K562 (cell line): ENCODE results near the gene FLCN. TPM values are rescaled to one million over a fixed set of nuclear protein-coding genes. Genes with fewer than 3 reads are reported as not detected.

Experiments
- ATAC-seq: fragments of 200-7000 bp; cut with Tn5 transposase; 3 replicates; pipeline ENCODE4 v1.9.1; 2020; ENCODE audit warnings: moderate library complexity
- BruUV-seq: library from RNA; stranded (reverse); fragments of 400-500 nt; replicated peaks from 2 replicates; lab custom pipeline; 2021; lab: Mats Ljungman, UMichigan
- CTCF ChIA-PET: fragments of 300-600 bp; formaldehyde crosslinking; extraction: SDS; loops from one replicate; lab custom pipeline; 2021; ENCODE audit warnings: low intra/inter-chr PET ratio; lab: Yijun Ruan, JAX
- POLR2A ChIA-PET: fragments of 300-600, 350-650 bp; sonication (Branson Sonifier 250); formaldehyde crosslinking; extraction: SDS; loops from one replicate; lab custom pipeline; 2021; ENCODE audit warnings: antibody characterized with exemption, inconsistent platforms; lab: Yijun Ruan, JAX
- DNase-seq, 4 experiments: peaks; one replicate each; pipeline versions ENCODE4 v3.0.0 to v3.0.0-alpha.2; 2011 to 2018; ENCODE audit warnings: low spot score in 3 of 4, mixed read lengths in 3 of 4; ENCODE audit errors: extremely low read depth in 1 of 4
- FAIRE-seq: peaks from 2 replicates; lab custom pipeline; 2011; peaks lifted over from hg19 to GRCh38; lab: Jason Lieb, UNC
- H2AFZ ChIP-seq: 2 replicates; pipeline ENCODE4 v1.6.0; 2011; ENCODE audit warnings: low read depth, low read length, control low read depth, inconsistent platforms
- H3K27ac ChIP-seq: fragments of 200-600 bp; 3 replicates; pipeline ENCODE4 v1.8.0; 2011; ENCODE audit warnings: low read depth, mild to moderate bottlenecking, control low read depth, inconsistent platforms, low read length, moderate library complexity, mixed read lengths; ENCODE audit errors: extremely low read depth
- H3K27me3 ChIP-seq, 2 experiments: fragments of 300-600 bp in 1 of 2; 2 replicates in 1 of 2; 3 replicates in 1 of 2; pipeline versions ENCODE4 v1.6.0 to v1.8.0; 2011; ENCODE audit warnings: inconsistent platforms in 2 of 2, low read length in 2 of 2, mild to moderate bottlenecking in 1 of 2, mixed read lengths in 1 of 2, moderate library complexity in 1 of 2; ENCODE audit not compliant: control insufficient read depth in 2 of 2, insufficient read depth in 2 of 2
- H3K36me3 ChIP-seq: fragments of 300-600 bp; 3 replicates; pipeline ENCODE4 v1.8.0; 2011; ENCODE audit warnings: mild to moderate bottlenecking, low read length, inconsistent platforms; ENCODE audit not compliant: control insufficient read depth, insufficient read depth
- H3K4me1 ChIP-seq, 2 experiments: fragments of 200-600 bp in 1 of 2; replicated peaks in 1 of 2; 2 replicates in 1 of 2; 3 replicates in 1 of 2; pipeline versions ENCODE4 v1.5.1 to v1.8.0; 2011; ENCODE audit warnings: inconsistent platforms in 2 of 2, low read length in 2 of 2, mild to moderate bottlenecking in 1 of 2, mixed read lengths in 1 of 2, moderate library complexity in 1 of 2; ENCODE audit not compliant: control insufficient read depth in 2 of 2, insufficient read depth in 2 of 2
- H3K4me2 ChIP-seq: 2 replicates; pipeline ENCODE4 v1.6.1; 2011; ENCODE audit warnings: low read length, control low read depth, inconsistent platforms, mixed read lengths; ENCODE audit not compliant: insufficient read depth
- H3K4me3 ChIP-seq: fragments of 200-600 bp; sonication (generic), shearing (Covaris generic); 2 replicates; pipeline ENCODE4 v1.5.1; 2016; ENCODE audit warnings: control low read depth, inconsistent platforms
- H3K79me2 ChIP-seq: fragments of 200-600 bp; 3 replicates; pipeline ENCODE4 v1.8.0; 2011; ENCODE audit warnings: low read length, inconsistent platforms; ENCODE audit not compliant: control insufficient read depth, insufficient read depth
- H3K9ac ChIP-seq, 2 experiments: 2 replicates each; pipeline versions ENCODE4 v1.6.0 to v1.6.1; 2011; ENCODE audit warnings: low read depth in 2 of 2, low read length in 2 of 2, control low read depth in 1 of 2, inconsistent platforms in 1 of 2, mild to moderate bottlenecking in 1 of 2, mixed read lengths in 1 of 2; ENCODE audit not compliant: insufficient read depth in 1 of 2
- H3K9me1 ChIP-seq: one replicate; pipeline ENCODE4 v1.6.0; 2011; ENCODE audit warnings: inconsistent platforms, mild to moderate bottlenecking, low read length, moderate library complexity; ENCODE audit not compliant: control insufficient read depth, insufficient read depth
- H3K9me3 ChIP-seq: replicated peaks from 2 replicates; pipeline ENCODE4 v1.5.1; 2011; ENCODE audit warnings: low read depth, low read length, inconsistent platforms; ENCODE audit not compliant: control insufficient read depth, insufficient read depth
- H4K20me1 ChIP-seq: replicated peaks from 2 replicates; pipeline ENCODE4 v1.6.1; 2011; ENCODE audit warnings: low read length, inconsistent platforms, mixed read lengths; ENCODE audit not compliant: control insufficient read depth, insufficient read depth
- FOXK1 ChIP-seq: sonication (generic); formaldehyde crosslinking; IDR thresholded peaks from 2 replicates; pipeline ENCODE4 v1.8.0; 2022; ENCODE audit warnings: missing genetic modification reagents, mild to moderate bottlenecking, borderline replicate concordance
- FOXP4 ChIP-seq: sonication (generic); formaldehyde crosslinking; IDR thresholded peaks from 2 replicates; pipeline ENCODE4 v1.8.0; 2022; ENCODE audit warnings: mild to moderate bottlenecking, missing genetic modification reagents, borderline replicate concordance
- KHSRP ChIP-seq: fragments of 450-650 bp; IDR thresholded peaks from 2 replicates; pipeline ENCODE4 v1.6.1; 2017
- MED1 ChIP-seq: sonication (generic); formaldehyde crosslinking; IDR thresholded peaks from 2 replicates; pipeline ENCODE4 v1.8.1; 2023; ENCODE audit warnings: missing genetic modification reagents, borderline replicate concordance
- SUPT5H ChIP-seq: fragments of 450-650 bp; IDR thresholded peaks from 2 replicates; pipeline ENCODE4 v1.6.1; 2016
- ZBTB17 ChIP-seq: fragments of 450-650 bp; formaldehyde crosslinking; IDR thresholded peaks from 2 replicates; pipeline ENCODE4 v1.4.0; 2020; ENCODE audit warnings: mild to moderate bottlenecking
- ZFP36 ChIP-seq: fragments of 150-350 bp; IDR thresholded peaks from 2 replicates; pipeline ENCODE4 v1.6.1; 2018; ENCODE audit warnings: low read length, low read depth; ENCODE audit not compliant: partially characterized antibody
- WGBS: fragments of 100-300 bp; shearing (Covaris generic); methylation state at CpG from one replicate; pipeline ENCODE4 v1.1.6; 2016; ENCODE audit warnings: low coverage, mixed read lengths; ENCODE audit not compliant: insufficient coverage; ENCODE audit errors: missing lambda C conversion rate; 5-methylcytosine and 5-hydroxymethylcytosine counted together
- in situ Hi-C: fragments of 300-500 bp; cut with MboI; formaldehyde crosslinking; loops from 4 replicates; pipeline ENCODE4 v1.15.0; 2018; ENCODE audit warnings: inconsistent platforms, mixed read lengths
- intact Hi-C: fragments of 100-400 bp; cut with micrococcal nuclease; formaldehyde crosslinking; loops from 2 replicates; pipeline ENCODE4 v1.14.2; 2022
- polyA plus RNA-seq, 8 experiments: library from polyadenylated mRNA; depleted of rRNA in 4 of 8; stranded (reverse) in 5 of 8; unstranded in 3 of 8; fragments of >200 nt; fragmentation: Nextera tagmentation in 2 of 8; fragmentation: Illumina TruSeq in 1 of 8; extraction: Ambion mirVana in 2 of 8; extraction: Trizol in 1 of 8; gene quantifications; 2 replicates each; pipeline versions ENCODE4 v1.2.1 to v1.2.3, GENCODE V29; 2011 to 2014; ENCODE audit warnings: inconsistent platforms in 1 of 8, missing spikeins in 1 of 8
- total RNA-seq, 7 experiments: library from RNA; depleted of rRNA in 6 of 7; stranded (reverse); fragments of >200 nt in 6 of 7; fragmentation: Illumina TruSeq in 2 of 7; extraction: Trizol in 2 of 7; gene quantifications; 2 replicates each; pipeline versions ENCODE4 v1.2.1 to v1.2.3, GENCODE V29; 2011 to 2021; ENCODE audit warnings: low replicate concordance in 1 of 7
- TF ChIP-seq, protein P1 (sequence below): sonication (generic); IDR thresholded peaks from 2 replicates; pipeline ENCODE4 v1.6.1; 2016

Gene FLCN
- total and polyA plus RNA-seq, 9 of the 15 experiments (the other 6 are each of a cell fraction or from before 2014, with no cell fraction given) = 1.6 to 33.5 (median 10.9) TPM

GRCh38 chr17:17181666-17182597 lies 55.0 kb downstream of the FLCN start:
- CTCF ChIA-PET = no interaction called here
- H3K4me1 ChIP-seq = no peaks in the 10 kb centered on the region; a peak in 1 of 5 replicates

More at GRCh38 chr17:17181666-17182597, 55.0 kb downstream of the FLCN start:
- Histone ChIP-seq H2AFZ (no peak overlapping the region), H3K9me3 (no peaks in the 10 kb centered on the region), H3K4me3 (no peak overlapping the region), H3K27ac (no peak overlapping the region), H3K9ac (no peak overlapping the region), H3K36me3 (peaks cover 38% of the 10 kb centered on the region; the same call in 2 of the 3 replicates), H3K9me1 (no peaks in the 10 kb centered on the region), H3K4me2 (no peak overlapping the region), H3K27me3 (no peaks in the 10 kb centered on the region), H3K79me2 (no peaks in the 10 kb centered on the region), H4K20me1 (no peaks in the 10 kb centered on the region)
- DNase-seq (no peak), ATAC-seq (no peak), FAIRE-seq (no peak)
- intact Hi-C loops (no loop called here), in situ Hi-C loops (no loop called here)
- TF ChIP-seq, protein P1, sequence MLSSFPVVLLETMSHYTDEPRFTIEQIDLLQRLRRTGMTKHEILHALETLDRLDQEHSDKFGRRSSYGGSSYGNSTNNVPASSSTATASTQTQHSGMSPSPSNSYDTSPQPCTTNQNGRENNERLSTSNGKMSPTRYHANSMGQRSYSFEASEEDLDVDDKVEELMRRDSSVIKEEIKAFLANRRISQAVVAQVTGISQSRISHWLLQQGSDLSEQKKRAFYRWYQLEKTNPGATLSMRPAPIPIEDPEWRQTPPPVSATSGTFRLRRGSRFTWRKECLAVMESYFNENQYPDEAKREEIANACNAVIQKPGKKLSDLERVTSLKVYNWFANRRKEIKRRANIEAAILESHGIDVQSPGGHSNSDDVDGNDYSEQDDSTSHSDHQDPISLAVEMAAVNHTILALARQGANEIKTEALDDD = no peak
- no peak for TF ChIP-seq FOXP4
- no peak for TF ChIP-seq ZBTB17 (CRISPR knock-in tag)
- no peak for TF ChIP-seq MED1 (CRISPR knock-in tag)
- TF ChIP-seq SUPT5H = no peak
- no peak for TF ChIP-seq ZFP36
- TF ChIP-seq KHSRP = no peak
- no peak for TF ChIP-seq FOXK1 (CRISPR knock-in tag)
- POLR2A ChIA-PET = interaction anchor here (0.6 kb wide), 1 partner anchor 338 kb away, joined by 3 read pairs; no protein-coding TSS in a partner anchor
- no TSS peak for BruUV-seq
- WGBS = 84% methylated on average over 12 of the region's 15 CpGs
